H1 (cell line): Measurements from ENCODE around the gene DIP2C. TPM values are rescaled to one million over a fixed set of nuclear protein-coding genes. Genes with fewer than 3 reads are reported as not detected.

Experiments
- CTCF ChIA-PET: fragments of 300-600 bp; sonication (Branson Sonifier 250); formaldehyde crosslinking; loops from one replicate; lab custom pipeline; 2021; ENCODE audit not compliant: partially characterized antibody; lab: Charles Lee
- POLR2A ChIA-PET: fragments of 300-600 bp; sonication (Branson Sonifier 250); formaldehyde crosslinking; loops from one replicate; lab custom pipeline; 2021; ENCODE audit warnings: inconsistent platforms; ENCODE audit not compliant: partially characterized antibody; lab: Charles Lee
- DNase-seq, 2 experiments: peaks; one replicate each; pipeline versions ENCODE4 v3.0.0 to v3.0.0-alpha.2; 2010 to 2022; ENCODE audit warnings: low spot score in 2 of 2, low read depth in 1 of 2, mixed read lengths in 1 of 2
- FAIRE-seq: peaks from 2 replicates; lab custom pipeline; 2011; peaks lifted over from hg19 to GRCh38; lab: Jason Lieb, UNC
- H2AFZ ChIP-seq: 2 replicates; pipeline ENCODE4 v1.8.1; 2012; ENCODE audit warnings: low read length, inconsistent platforms
- H2AK5ac ChIP-seq: 2 replicates; pipeline ENCODE4 v1.6.1; 2013; ENCODE audit warnings: low read depth, low read length
- H2BK120ac ChIP-seq: replicated peaks from 2 replicates; pipeline ENCODE3; 2013; ENCODE audit warnings: low read depth, low read length, inconsistent platforms
- H2BK12ac ChIP-seq: 2 replicates; pipeline ENCODE4 v1.6.1; 2013; ENCODE audit warnings: low read depth, low read length
- H2BK15ac ChIP-seq: 2 replicates; pipeline ENCODE4 v1.6.1; 2013; ENCODE audit warnings: low read length
- H2BK20ac ChIP-seq: 2 replicates; pipeline ENCODE4 v1.6.1; 2013; ENCODE audit warnings: low read length
- H2BK5ac ChIP-seq: 2 replicates; pipeline ENCODE4 v1.6.1; 2013; ENCODE audit warnings: low read depth, low read length
- H3K14ac ChIP-seq: 2 replicates; pipeline ENCODE4 v1.6.1; 2013; ENCODE audit warnings: inconsistent platforms; ENCODE audit not compliant: insufficient read length
- H3K18ac ChIP-seq: 2 replicates; pipeline ENCODE4 v1.6.1; 2013; ENCODE audit warnings: low read length; ENCODE audit errors: extremely low read depth
- H3K23ac ChIP-seq: 2 replicates; pipeline ENCODE4 v1.6.1; 2013; ENCODE audit warnings: inconsistent platforms; ENCODE audit not compliant: insufficient read length
- H3K23me2 ChIP-seq: 2 replicates; pipeline ENCODE4 v1.6.1; 2013; ENCODE audit warnings: low read depth, low read length
- H3K27ac ChIP-seq: 2 replicates; pipeline ENCODE4 v1.6.1; 2011; ENCODE audit warnings: low read depth, low read length, inconsistent platforms
- H3K27me3 ChIP-seq, 4 experiments: replicated peaks in 1 of 4; 1 replicate in 1 of 4; 2 replicates in 3 of 4; pipeline versions ENCODE4 v1.6.1 to v1.8.1; 2011 to 2013; ENCODE audit warnings: low read length in 3 of 4, mild to moderate bottlenecking in 3 of 4, inconsistent platforms in 2 of 4, mixed read lengths in 2 of 4, moderate library complexity in 1 of 4; ENCODE audit not compliant: control insufficient read depth in 3 of 4, insufficient read depth in 3 of 4; ENCODE audit errors: extremely low read depth in 1 of 4
- H3K36me3 ChIP-seq, 4 experiments: 2 replicates each; pipeline versions ENCODE4 v1.6.1 to v1.8.1; 2011 to 2013; ENCODE audit warnings: mild to moderate bottlenecking in 4 of 4, low read length in 3 of 4, moderate library complexity in 2 of 4, control low read depth in 1 of 4, inconsistent platforms in 1 of 4; ENCODE audit not compliant: insufficient read depth in 4 of 4, control insufficient read depth in 2 of 4
- H3K4ac ChIP-seq: replicated peaks from 2 replicates; pipeline ENCODE3; 2013; ENCODE audit warnings: low read length, low read depth, mixed read lengths, inconsistent platforms; ENCODE audit not compliant: insufficient read length
- H3K4me1 ChIP-seq, 4 experiments: replicated peaks in 1 of 4; 1 replicate in 1 of 4; 2 replicates in 3 of 4; pipeline versions ENCODE4 v1.6.1 to v1.8.1; 2011 to 2013; ENCODE audit warnings: low read length in 3 of 4, inconsistent platforms in 2 of 4, mixed read lengths in 1 of 4; ENCODE audit not compliant: insufficient read depth in 4 of 4, control insufficient read depth in 3 of 4
- H3K4me2 ChIP-seq, 2 experiments: 2 replicates each; pipeline versions ENCODE4 v1.6.1 to v1.8.1; 2011 to 2013; ENCODE audit warnings: low read depth in 2 of 2, low read length in 2 of 2, control low read depth in 1 of 2, inconsistent platforms in 1 of 2, mild to moderate bottlenecking in 1 of 2; ENCODE audit not compliant: insufficient read depth in 1 of 2
- H3K4me3 ChIP-seq, 4 experiments: fragments of 200-600, 300-600 bp in 1 of 4; sonication (generic), shearing (Covaris generic), sonication (Bioruptor Twin) in 1 of 4; 2 replicates each; pipeline versions ENCODE4 v1.5.1 to v1.8.1; 2011 to 2016; ENCODE audit warnings: low read length in 4 of 4, low read depth in 3 of 4, control low read depth in 2 of 4, inconsistent platforms in 2 of 4, mild to moderate bottlenecking in 2 of 4, mixed read lengths in 1 of 4, moderate library complexity in 1 of 4; ENCODE audit not compliant: insufficient read depth in 2 of 4; ENCODE audit errors: extremely low read depth in 1 of 4
- H3K56ac ChIP-seq: replicated peaks from 2 replicates; pipeline ENCODE3; 2013; ENCODE audit warnings: low read depth, mild to moderate bottlenecking, mixed read lengths, low read length, inconsistent platforms; ENCODE audit not compliant: insufficient read length
- H3K79me1 ChIP-seq: 2 replicates; pipeline ENCODE4 v1.6.1; 2013; ENCODE audit warnings: low read depth, low read length, control low read depth
- H3K79me2 ChIP-seq, 2 experiments: 2 replicates each; pipeline versions ENCODE4 v1.6.1 to v1.8.1; 2012 to 2013; ENCODE audit warnings: low read length in 2 of 2, mild to moderate bottlenecking in 2 of 2, inconsistent platforms in 1 of 2; ENCODE audit not compliant: insufficient read depth in 2 of 2, control insufficient read depth in 1 of 2
- H3K9ac ChIP-seq, 4 experiments: replicated peaks in 1 of 4; 1 replicate in 1 of 4; 2 replicates in 3 of 4; pipeline versions ENCODE4 v1.6.1 to v1.8.1; 2011 to 2013; ENCODE audit warnings: low read depth in 3 of 4, low read length in 3 of 4, control low read depth in 2 of 4, mild to moderate bottlenecking in 2 of 4, moderate library complexity in 2 of 4, inconsistent platforms in 1 of 4; ENCODE audit errors: extremely low read depth in 1 of 4
- H3K9me3 ChIP-seq, 2 experiments: 2 replicates each; pipeline versions ENCODE4 v1.6.1 to v1.8.1; 2012 to 2013; ENCODE audit warnings: mild to moderate bottlenecking in 2 of 2, moderate library complexity in 2 of 2, control low read depth in 1 of 2, inconsistent platforms in 1 of 2, low read depth in 1 of 2, low read length in 1 of 2, mixed read lengths in 1 of 2; ENCODE audit not compliant: insufficient read depth in 2 of 2
- H4K20me1 ChIP-seq, 2 experiments: replicated peaks in 1 of 2; 2 replicates each; pipeline versions ENCODE3 to v1.8.1; 2011 to 2013; ENCODE audit warnings: inconsistent platforms in 2 of 2, low read length in 2 of 2, mild to moderate bottlenecking in 1 of 2; ENCODE audit not compliant: insufficient read depth in 2 of 2, control insufficient read depth in 1 of 2
- H4K5ac ChIP-seq: 2 replicates; pipeline ENCODE4 v1.6.1; 2013; ENCODE audit warnings: low read length, low read depth, mixed read lengths, inconsistent platforms; ENCODE audit not compliant: insufficient read length
- H4K8ac ChIP-seq: 2 replicates; pipeline ENCODE4 v1.8.0; 2013; ENCODE audit warnings: mild to moderate bottlenecking, moderate library complexity, low read length, inconsistent platforms; ENCODE audit not compliant: insufficient read depth; ENCODE audit errors: extremely low read depth
- H4K91ac ChIP-seq: replicated peaks from 2 replicates; pipeline ENCODE3; 2013; ENCODE audit warnings: low read length, mixed read lengths, inconsistent platforms; ENCODE audit not compliant: insufficient read length
- SP2 ChIP-seq: IDR thresholded peaks from 2 replicates; pipeline ENCODE4 v1.6.1; 2012; ENCODE audit warnings: mild to moderate bottlenecking, low read length, inconsistent platforms
- TAF1 ChIP-seq: IDR thresholded peaks from 2 replicates; pipeline ENCODE4 v1.6.1; 2011; ENCODE audit warnings: mild to moderate bottlenecking, low read depth, low read length
- TCF12 ChIP-seq: IDR thresholded peaks from 2 replicates; pipeline ENCODE4 v1.6.1; 2011; ENCODE audit warnings: low read depth, mild to moderate bottlenecking, low read length
- WGBS, 2 experiments: shearing (Covaris generic) in 1 of 2; methylation state at CpG; one replicate each; pipeline versions ENCODE4 v1.1.6 to v1.1.7; 2013 to 2015; ENCODE audit warnings: low lambda C conversion rate in 2 of 2, mixed read lengths in 2 of 2, inconsistent platforms in 1 of 2, low coverage in 1 of 2, missing lambda C conversion rate in 1 of 2; ENCODE audit not compliant: insufficient replicate concordance in 2 of 2, insufficient coverage in 1 of 2, insufficient read length in 1 of 2; ENCODE audit errors: extremely low coverage in 1 of 2, missing lambda C conversion rate in 1 of 2; 5-methylcytosine and 5-hydroxymethylcytosine counted together
- polyA plus RNA-seq, 7 experiments: library from polyadenylated mRNA; depleted of rRNA in 3 of 7; stranded (reverse) in 5 of 7; unstranded in 2 of 7; fragments of >200 nt in 5 of 7; fragments of 200-250 nt in 2 of 7; gene quantifications; 1 replicate in 5 of 7; 2 replicates in 1 of 7; 4 replicates in 1 of 7; pipeline versions ENCODE4 v1.2.1 to v1.2.3, GENCODE V29; 2011 to 2013; ENCODE audit warnings: missing spikeins in 2 of 7, mixed read lengths in 2 of 7
- total RNA-seq: library from RNA; stranded (reverse); fragmentation: NEBNext Ultra II Directional; extraction: Animal tissue kit (Norgen Biotek cat#: 25700); gene quantifications from 2 replicates; pipeline ENCODE4 v1.2.1, GENCODE V29; 2021
- TF ChIP-seq, protein P1 (sequence below): IDR thresholded peaks from 2 replicates; pipeline ENCODE4 v1.6.1; 2011; ENCODE audit warnings: low read depth, mild to moderate bottlenecking, low read length; ENCODE audit not compliant: insufficient read depth

The DIP2C gene
- total and polyA plus RNA-seq, 2 of the 8 experiments (the other 6 are each of a cell fraction or from before 2014, with no cell fraction given) = 3.8 to 9.3 TPM

DNA sequence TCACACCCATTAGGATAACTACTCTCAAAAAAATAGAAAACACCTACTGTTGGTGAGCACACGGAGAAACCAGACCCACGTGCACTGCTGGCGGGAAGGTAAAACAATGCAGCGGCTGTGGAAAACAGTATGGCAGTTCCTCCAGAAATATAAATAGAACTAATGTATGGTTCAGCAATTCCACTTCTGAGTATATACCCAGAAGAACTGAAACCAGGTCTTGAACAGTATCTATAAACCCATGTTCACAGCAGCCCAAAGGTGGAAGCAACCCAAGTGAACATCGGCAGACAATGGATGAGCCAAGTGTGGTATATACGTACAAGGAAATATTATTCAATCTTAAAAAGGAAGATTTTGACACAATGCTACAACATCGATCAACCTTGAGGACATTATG lies 389.5 kb downstream of the DIP2C start:
- Histone ChIP-seq H2BK5ac (no peak overlapping the region), H3K79me2 (no peaks in the 10 kb centered on the region), H2AK5ac (no peak overlapping the region), H4K91ac (no peak overlapping the region), H4K20me1 (peaks cover 0 to 2% of the 10 kb centered on the region in 2 experiments), H2BK15ac (no peak overlapping the region), H2BK12ac (no peak overlapping the region), H2AFZ (no peak overlapping the region), H2BK120ac (no peak overlapping the region), H2BK20ac (no peak overlapping the region), H3K23me2 (peaks cover 2% of the 10 kb centered on the region; the same call in 1 of the 2 replicates), H4K8ac (no peak overlapping the region), H3K79me1 (no peaks in the 10 kb centered on the region; the same call in 1 of the 2 replicates), H4K5ac (no peak overlapping the region), H3K9me3 (no peaks in the 10 kb centered on the region), H3K9ac (no peak overlapping the region), H3K4me1 (no peaks in the 10 kb centered on the region), H3K4ac (no peak overlapping the region), H3K23ac (no peak overlapping the region), H3K4me2 (no peak overlapping the region), H3K36me3 (no peaks in the 10 kb centered on the region; a peak in 1 of 8 replicates), H3K18ac (no peak overlapping the region), H3K4me3 (no peak overlapping the region), H3K56ac (no peak overlapping the region), H3K27me3 (no peaks in the 10 kb centered on the region), H3K27ac (no peak overlapping the region), H3K14ac (no peak overlapping the region)
- CTCF ChIA-PET = no interaction called here
- 96% methylated on average over 7 of the region's 7 CpGs; no CpG with 5 or more reads in 1 of the 2 experiments for WGBS, 2 experiments
- POLR2A ChIA-PET = interaction anchor here (1.1 kb wide), 1 partner anchor 12 kb away, joined by 3 read pairs; no protein-coding TSS in a partner anchor
- FAIRE-seq (no peak), DNase-seq (no peak)
- TF ChIP-seq, protein P1, sequence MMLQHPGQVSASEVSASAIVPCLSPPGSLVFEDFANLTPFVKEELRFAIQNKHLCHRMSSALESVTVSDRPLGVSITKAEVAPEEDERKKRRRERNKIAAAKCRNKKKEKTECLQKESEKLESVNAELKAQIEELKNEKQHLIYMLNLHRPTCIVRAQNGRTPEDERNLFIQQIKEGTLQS = no peak
- TF ChIP-seq SP2 = no peak
- TF ChIP-seq TCF12 = no peak
- no peak for TF ChIP-seq TAF1
